ENCODE measurements around the gene NHLH1.
A peak's percentile ranks its signal among the peaks of the same experiment; 100 is the strongest.

NHLH1 gene

DNA sequence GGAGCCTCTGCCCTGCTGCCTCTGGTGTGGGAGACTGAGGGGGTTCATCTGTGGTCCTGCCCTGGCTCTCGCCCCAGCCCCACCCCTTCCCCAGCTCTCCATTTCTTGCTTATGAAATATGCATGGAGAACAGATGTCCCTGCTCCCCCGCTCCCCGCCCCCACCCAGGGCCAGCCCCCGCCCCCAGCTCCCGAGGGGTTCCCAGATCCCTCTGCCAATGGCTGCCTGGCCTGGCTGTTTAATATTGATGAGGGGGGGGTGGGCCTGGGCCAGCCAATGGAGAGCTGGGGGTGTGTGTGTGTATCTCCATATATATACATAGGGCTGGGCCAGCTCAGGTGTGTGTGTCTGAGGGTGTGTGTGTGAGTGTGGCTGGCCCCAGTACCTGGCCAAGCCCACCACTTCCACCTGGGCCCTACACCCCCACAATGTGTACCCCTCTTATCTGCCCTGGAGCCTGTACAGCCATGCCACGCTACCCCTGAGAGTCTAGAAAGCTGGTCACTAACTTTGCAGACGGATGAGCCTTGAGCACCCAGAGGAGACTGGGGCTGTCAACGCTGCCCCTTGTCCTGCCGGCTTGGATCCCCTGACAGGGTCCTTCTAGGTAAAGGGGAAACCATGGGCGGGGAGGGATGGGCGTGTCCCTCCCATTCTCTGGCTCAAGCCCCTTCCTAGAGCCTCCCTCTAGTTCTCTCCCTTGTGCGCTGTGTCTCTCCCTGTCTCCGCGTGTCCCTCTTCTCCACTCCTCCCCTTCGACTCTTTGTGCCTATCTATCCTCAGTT is at the start of gene NHLH1:
TSS of gene NHLH1 (plus strand) at position 341 of the 785 bp plus-strand sequence. CDS start 3,661 bp downstream, outside the sequence.
- no peak for DNase-seq

DNA sequence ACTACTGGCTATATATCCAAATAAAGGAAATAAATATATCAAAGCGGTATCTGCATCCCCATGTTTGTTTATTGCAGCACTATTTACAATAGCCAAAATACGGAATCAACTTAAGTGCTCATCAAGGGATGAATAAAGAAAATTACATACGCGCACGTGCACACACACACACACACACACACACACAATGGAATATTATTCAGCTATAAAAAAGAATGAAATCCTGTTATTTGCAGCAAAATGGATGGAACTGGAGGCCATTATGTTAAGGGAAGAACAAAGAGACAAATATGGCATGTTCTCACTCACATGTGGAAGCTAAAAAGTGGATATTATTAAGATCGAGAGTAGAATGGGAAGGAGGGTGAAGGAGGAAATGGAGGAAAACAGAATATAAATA is 44.0 kb upstream of the NHLH1 start:
- no peak for DNase-seq

DNA sequence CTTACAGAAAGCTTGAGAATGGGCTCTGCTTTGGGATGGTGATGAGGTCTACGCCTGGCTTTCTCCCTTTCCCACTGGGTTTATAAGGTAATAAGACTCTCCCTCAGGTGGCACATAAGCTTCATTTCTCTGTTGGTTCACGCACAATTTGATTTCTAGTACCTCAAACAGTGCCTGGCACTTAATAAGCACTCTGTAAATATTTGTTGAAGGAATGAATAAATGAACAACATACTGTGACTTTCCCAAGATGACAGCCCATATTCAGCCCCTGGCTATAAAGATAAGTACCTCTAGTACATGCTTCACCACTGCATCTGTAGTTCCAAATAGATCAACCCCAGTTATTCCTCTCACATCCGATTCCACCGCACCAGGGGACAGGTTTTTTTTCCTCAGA is 41.6 kb upstream of the NHLH1 start:
- DNase-seq, result no peak

DNA sequence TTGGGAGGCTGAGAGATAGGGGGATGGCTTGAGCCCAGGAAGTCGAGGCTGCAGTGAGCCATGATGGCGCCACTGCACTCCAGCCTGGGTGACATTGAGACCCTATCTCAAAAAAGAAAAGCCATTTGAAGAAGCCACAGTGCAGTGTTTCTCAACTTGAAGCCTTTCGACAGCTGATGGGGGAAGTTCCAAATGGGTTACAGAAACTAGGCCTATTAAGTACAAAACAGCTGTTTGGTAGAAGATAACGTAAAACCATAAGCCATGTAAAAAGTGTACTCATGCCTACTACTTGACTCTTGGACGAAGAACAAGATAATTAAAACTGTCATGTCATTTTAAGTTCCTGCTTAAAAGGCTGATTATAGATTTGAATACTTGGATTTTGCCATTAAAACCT is 40.5 kb upstream of the NHLH1 start:
- no peak for DNase-seq

DNA sequence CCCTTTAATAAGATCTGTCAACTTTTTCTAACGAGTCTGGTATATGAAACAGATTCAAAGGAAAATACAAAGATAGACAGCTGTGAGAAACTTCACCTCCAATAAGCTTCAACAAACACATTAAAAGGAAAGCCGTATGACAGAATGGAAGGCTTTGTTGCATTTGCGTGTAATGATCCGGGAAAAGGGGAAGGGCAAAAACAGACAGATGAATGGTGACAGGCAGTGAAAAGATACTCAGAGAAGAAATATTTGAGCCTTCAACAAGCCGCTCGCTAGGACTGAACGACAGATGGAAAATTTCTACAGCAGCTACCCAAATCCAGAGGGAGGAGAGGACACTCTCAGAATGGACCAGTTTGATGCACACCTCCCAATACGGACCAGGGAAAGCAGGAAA is 38.7 kb upstream of the NHLH1 start:
- no peak for DNase-seq

DNA sequence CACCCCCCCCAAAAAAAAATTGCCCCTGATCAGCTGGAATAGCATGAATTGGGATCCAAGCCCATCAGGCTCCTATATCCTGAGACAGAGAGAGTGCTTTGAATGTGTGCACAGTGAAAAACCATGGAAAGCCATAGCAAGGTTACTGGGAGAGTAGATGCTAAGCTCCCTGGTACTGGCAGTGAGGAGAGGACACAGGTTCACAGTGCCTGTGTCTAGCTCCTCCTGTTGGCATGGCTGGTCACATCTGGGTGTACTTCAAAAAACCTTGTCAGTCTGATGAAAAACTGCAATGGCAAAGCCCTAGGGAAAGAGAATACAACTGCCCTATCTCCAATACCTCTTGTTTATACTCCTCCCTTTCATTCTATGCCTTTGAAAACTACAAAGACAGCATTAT is 36.8 kb upstream of the NHLH1 start:
- DNase-seq, result no peak

DNA sequence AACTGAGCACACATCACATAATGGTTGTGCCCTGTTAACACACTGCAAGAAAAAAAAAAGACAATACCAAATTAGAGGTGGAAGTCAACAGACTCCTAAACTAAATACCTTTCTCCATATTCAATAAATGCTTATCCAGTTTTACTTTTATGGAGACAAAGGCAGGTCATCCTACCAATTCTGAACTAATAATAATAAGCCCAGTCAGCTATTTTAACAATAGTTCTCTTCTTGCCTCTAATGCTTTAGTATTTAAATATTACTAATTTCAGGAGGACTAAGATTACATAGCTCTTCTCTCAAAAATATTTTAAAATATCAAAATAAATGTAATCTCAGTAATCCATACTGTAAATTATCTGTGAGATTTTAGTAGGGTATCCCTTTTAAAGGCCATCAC is 34.4 kb upstream of the NHLH1 start:
- DNase-seq, result no peak

DNA sequence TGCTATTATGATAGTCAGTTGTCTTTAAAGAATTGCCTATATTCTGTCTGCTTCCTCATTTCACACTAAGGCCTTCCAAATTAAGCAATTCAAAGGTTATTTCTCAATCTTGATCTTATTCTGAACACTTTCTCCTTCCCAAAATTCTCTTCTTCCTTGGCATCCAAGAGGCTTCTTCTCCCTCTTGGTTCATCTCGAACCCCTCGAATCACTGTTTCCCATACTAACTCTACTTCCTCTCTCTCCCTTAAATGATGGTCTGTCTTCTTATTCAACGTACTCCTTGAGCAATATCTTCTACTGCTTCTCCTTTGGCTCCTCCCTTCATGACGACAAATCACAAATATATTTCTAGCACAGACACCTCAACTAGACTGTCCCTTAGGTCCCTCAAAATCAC is 28.3 kb upstream of the NHLH1 start:
- peak; percentile 67 to 76 for DNase-seq

DNA sequence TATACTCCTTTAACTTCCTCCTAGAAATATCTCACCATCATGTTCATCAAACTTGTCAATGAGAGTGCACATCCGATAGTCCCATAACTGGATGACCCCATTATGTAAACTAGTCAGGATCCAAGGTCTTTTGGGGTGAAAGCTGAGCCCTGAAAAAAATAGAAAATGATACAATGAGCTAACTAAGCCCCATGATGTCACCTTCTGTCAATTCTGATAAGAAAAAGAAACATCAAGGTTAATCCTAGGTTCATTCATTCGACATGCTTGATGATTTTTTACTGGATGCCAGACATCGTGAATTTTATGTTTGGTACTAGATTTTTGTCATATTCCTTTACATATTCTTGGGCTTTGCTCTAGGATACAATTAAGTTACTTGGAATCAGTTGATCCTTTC is 26.7 kb upstream of the NHLH1 start:
- no peak for DNase-seq

DNA sequence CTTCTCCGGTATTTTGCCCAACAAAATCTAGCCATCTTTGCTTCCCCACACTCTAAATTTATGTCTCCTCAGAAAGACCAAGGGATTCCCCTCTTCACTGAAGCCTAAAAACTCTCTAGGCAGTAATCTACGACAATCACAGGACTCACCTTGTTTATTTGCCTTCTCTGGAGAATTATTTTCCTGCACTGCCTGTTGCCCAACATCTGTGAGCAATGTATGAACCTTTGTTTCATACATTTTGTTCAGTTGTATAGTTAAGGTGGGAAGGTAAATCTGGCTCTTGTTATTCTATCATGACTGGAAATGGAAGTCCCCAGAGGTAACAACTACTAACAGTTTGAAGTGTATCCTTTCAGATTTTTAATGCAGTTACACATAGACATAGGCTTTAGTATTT is 26.0 kb upstream of the NHLH1 start:
- DNase-seq, result no peak

DNA sequence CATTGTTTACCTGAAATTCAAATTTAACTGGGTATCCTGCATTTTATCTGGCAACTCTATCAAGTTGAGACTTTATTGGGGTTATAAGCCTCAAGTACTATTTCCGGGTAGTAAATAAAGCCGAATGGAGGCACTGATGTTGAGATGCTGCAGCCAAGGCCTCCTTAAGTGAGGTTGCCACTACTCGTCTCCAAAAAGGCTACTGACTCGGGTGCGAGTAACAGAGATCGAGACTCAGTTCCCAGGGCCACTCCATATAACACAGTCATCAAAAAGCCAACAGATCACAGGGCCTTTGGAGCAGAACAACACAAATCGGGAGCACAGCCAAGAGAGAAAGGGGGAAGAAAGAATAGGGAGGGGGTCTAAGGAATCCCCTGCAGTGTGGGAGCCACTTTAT is 24.3 kb upstream of the NHLH1 start:
- no peak for DNase-seq

DNA sequence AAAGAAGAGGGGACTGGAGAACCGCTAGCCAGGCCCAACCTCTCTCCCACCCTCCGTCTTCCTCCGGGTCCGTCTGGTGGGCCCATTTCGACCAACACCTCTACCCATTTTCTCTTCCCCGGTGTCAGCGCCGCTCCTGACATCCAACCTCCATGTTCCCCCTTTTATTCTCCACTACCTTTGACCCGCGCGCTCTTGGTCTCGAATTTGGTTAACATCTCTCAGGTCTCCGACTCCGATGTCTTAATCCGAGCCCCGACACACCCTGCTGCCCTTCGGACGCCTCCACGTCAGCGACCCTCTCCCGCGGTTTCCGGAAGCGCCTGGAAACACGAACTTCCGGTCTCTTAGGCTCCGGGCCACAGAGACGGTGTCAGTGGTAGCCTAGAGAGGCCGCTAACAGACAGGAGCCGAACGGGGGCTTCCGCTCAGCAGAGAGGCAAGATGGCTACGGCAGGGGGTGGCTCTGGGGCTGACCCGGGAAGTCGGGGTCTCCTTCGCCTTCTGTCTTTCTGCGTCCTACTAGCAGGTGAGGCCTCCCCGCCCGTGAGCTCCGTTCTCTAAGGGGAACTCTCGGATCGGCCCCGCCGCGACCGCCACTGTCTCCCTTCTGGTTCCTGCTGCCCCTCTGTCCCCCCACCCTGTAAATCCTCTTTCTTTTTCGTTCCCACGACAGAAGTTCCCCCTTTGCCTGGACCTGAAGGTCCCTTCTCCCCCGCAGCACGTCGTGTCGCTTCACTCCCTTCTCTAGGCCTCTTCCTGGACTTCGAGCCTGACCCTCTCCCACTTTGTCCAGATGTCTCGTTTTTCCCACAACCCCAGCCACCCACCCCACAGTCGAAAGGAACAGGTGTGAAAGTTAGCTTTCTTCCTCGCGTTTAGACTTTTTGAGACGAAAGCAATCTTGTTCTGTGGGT is 23.7 kb upstream of the NHLH1 start, which contains the start of the genes COPA and NCSTN:
TSS of gene COPA (minus strand) at position 298 of the 917 bp plus-strand sequence. CDS start at position 218, 80 bp downstream.
TSS of gene NCSTN (plus strand) at position 431 of the 917 bp plus-strand sequence. CDS start at position 445, 14 bp downstream.
- DNase-seq, result peak; percentile 94 to 95

DNA sequence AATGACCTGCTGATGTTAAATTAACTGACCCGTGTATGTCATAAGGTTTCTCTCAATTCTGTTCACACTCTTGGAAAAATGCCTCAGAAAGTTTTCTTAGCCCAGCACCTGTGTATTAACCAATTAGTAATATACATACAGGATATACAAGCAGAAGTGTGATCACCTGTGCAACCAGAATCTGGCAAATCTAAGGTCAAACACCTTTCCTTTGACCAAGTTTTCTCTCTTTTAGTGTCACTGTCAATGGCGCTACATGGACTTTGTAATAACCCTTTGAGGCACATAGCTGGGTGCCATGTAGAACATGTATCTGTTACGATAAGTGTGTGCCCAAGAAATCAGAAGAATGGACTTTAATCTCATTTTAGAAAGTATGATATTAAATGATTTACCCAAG is 22.6 kb upstream of the NHLH1 start:
- no peak for DNase-seq

DNA sequence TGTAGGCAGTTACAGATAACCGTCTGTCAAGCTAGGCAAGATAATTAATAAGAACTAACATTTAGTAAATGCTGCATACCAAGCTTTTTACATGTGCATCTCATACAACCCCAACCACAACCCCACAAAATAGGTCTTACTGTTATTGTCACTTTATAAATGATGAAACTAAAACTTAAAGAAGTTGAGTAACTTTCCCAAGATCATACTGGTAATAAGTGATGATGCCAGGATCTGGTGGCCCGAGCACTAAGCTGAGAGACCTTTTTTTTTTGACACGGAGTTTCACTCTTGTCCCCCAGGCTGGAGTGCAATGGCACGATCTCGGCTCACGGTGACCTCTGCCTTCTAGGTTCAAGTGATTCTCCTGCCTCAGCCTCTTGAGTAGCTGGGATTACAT is 21.9 kb upstream of the NHLH1 start:
- DNase-seq, result no peak

DNA sequence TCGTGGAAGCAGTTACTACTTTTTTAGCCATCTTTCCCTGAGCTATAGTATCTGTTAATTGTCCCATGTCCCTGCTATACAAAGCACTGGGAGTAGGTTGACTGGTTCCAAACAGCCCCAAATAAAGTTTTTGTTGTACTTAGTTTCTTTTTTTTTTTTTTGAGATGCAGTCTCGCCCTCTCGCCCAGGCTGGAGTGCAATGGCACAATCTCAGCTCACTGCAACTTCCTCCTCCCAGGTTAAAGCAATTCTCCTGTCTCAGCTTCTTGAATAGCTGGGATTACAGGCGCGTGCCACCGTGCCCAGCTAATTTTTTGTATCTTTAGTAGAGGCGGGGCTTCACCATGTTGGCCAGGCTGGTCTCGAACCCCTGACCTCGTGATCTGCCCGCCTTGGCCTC is 20.4 kb upstream of the NHLH1 start:
- DNase-seq, result peak in 1 of 2 donors; percentile 57

DNA sequence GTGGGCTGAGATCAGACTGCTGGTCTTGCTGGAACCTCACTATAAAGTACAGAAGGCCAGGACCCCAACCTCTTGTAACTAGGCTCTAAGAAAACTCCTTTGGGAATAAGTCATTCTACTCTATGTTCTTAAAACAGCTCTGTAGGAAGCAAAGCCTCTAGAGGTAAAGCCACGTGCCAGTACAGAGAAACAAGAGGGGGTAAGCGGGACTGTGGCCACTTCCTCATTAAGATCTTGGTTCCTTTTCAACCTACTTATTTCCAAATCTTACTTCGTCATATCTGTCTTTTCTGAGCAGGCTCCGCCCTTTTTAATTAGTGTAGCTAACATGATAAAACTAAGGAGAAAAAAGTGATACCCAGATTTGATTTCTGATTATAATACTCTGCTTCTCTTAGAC is 19.9 kb upstream of the NHLH1 start:
- peak; percentile 76 to 83 for DNase-seq

DNA sequence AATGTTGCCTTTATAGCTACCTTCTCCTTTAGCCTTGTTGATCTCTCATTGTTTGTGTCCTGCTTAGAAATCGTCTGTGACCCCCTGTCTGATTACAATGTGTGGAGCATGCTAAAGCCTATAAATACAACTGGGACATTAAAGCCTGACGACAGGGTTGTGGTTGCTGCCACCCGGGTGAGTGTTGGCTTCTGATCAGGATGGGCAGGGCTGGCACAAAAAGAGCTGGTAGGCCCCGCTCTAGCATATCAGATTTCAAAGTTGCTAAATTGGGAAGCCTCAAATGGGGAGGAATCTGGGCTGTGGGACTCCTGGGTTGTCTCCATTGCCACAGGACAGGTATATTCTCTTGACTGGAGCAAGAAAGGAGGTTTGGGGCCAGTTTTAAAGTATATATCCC is 15.2 kb upstream of the NHLH1 start:
- DNase-seq, result no peak

DNA sequence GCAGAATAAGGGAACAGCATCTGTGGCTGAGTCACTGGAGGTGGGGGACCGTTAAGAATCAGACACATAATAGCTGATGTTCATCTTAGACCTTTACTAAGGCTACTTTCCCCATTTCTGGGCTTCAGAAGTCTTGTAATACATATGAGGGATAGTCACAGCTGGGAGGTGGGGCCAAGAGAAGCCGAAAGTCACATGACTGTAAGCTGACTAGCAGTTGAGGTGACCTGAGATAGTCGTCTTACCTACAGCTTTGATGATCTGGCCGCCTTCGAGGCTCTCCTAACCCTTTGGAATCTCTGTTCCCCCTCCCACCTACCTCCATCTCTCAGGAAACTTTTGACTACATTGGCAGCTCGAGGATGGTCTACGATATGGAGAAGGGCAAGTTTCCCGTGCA is 14.3 kb upstream of the NHLH1 start:
- DNase-seq, result no peak

DNA sequence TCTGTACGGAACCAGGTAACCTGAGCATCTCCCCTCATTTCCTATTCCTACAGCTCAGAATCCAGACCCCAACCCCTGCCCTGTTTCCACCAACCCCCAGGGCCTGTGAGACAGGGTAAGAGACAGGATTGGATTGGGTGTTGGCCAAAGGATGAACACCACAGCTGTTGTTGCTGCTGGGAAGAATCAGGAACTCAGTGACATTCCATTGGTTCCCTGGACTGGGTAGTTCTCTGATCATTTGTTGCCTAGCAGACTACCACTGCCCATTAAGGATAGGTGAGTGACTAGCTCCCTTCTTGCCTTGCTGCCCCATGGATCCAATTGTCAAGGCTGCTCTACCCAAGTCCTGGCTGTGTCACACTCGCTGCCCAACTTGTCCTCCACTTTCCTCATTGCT is 13.6 kb upstream of the NHLH1 start:
- DNase-seq, result no peak

DNA sequence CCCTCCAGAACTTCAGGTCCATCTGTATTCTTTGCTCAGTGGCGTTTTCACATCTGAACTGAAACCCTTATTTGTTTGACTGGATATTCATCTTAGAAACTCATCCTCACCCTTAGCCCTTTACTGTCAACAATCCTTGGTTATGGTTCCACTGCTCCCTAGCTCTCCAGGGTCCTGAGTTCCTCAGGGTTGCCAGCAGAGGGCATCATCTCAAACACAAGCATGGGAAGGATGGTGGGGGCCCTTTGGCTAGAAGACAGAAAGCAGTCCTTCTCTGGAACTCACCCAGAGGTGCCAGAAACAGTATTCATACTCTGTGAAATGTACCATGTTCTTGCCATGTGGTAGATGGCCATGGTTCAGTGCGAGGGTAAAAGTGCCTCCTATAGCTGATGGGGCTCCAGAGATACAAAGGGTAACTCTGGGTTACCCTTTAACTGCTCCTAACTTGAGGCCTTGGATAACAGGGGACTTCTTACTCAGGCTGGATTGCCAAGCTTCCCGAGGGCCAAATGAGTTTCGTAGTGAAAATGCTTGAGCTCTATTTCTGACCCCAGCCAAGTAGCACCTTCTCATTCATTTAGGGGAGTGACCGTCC is 12.4 kb upstream of the NHLH1 start:
- DNase-seq, result no peak

DNA sequence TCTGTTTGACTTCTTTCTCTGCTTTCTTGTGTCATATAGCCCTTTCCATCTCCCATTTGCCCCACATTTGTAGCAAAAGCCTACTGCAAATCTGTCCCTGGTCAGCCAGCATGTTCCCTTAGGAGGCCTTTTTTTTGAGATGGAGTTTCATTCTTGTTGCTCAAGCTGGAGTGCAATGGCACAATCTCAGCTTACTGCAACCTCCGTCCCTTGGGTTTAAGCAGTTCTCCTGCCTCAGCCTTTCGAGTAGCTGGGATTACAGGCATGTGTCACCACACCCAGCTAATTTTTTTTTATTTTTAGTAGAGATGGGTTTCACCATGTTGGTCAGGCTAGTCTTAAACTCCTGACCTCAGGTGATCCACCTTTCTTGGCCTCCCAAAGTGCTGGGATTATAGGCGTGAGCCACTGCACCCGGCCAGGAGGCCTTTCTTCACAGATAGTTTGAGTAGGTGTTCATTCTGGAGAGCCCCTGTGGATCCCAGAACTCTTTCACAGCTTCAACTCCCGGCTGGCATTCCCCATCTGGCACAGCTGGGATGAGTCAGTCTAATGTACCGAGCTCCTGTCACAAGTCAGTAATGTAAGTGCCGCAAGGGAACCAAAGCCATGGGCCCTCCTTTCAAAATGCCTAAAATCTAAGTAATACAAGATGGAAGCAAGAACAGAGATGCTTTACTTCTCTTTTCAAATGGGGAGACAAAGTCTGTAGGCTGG is 9.4 kb upstream of the NHLH1 start:
- DNase-seq, result peak in 1 of 2 donors; percentile 55

DNA sequence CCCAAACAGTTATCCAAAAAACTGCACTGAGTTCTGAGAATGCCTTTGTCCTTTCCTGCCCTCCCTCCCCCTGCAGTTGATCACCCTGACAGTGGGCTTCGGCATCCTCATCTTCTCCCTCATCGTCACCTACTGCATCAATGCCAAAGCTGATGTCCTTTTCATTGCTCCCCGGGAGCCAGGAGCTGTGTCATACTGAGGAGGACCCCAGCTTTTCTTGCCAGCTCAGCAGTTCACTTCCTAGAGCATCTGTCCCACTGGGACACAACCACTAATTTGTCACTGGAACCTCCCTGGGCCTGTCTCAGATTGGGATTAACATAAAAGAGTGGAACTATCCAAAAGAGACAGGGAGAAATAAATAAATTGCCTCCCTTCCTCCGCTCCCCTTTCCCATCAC is 8.8 kb upstream of the NHLH1 start:
- no peak for DNase-seq

Data from inflammatory macrophage treated with lipopolysaccharide for 1 hour (primary cell).